Subcutaneous abdominal adipose tissue (tissue), 5 donors: ENCODE measurements around the gene PDXK.

Experiments used
- H3K27ac ChIP-seq: one replicate; pipeline ENCODE4 v1.7.0; 2013; ENCODE audit warnings: low read depth, mild to moderate bottlenecking, inconsistent platforms, low read length, moderate library complexity
- H3K27me3 ChIP-seq, 5 donors: one replicate each; pipeline ENCODE4 v1.7.0; 2013; ENCODE audit warnings: low read length in 5 of 5, inconsistent platforms in 1 of 5; ENCODE audit not compliant: control insufficient read depth in 5 of 5, insufficient read depth in 4 of 5
- H3K36me3 ChIP-seq, 5 donors: one replicate each; pipeline ENCODE4 v1.7.0; 2013; ENCODE audit warnings: low read length in 5 of 5; ENCODE audit not compliant: control insufficient read depth in 5 of 5, insufficient read depth in 5 of 5
- H3K4me1 ChIP-seq, 5 donors: one replicate each; pipeline ENCODE4 v1.7.0; 2013; ENCODE audit warnings: low read length in 5 of 5, mild to moderate bottlenecking in 3 of 5, moderate library complexity in 1 of 5; ENCODE audit not compliant: control insufficient read depth in 5 of 5, insufficient read depth in 5 of 5
- H3K4me3 ChIP-seq, 5 donors: one replicate each; pipeline ENCODE4 v1.7.0; 2013; ENCODE audit warnings: low read length in 5 of 5, low read depth in 1 of 5
- H3K9ac ChIP-seq, 5 donors: one replicate each; pipeline ENCODE4 v1.7.0; 2013; ENCODE audit warnings: low read length in 5 of 5, mild to moderate bottlenecking in 4 of 5, moderate library complexity in 3 of 5
- H3K9me3 ChIP-seq, 5 donors: one replicate each; pipeline ENCODE4 v1.7.0; 2013; ENCODE audit warnings: low read length in 5 of 5; ENCODE audit not compliant: control insufficient read depth in 5 of 5
- donor health status: healthy.
- donor health status: healthy.
- donor health status: healthy.
- donor health status: healthy.
- donor health status: healthy.

PDXK gene

DNA sequence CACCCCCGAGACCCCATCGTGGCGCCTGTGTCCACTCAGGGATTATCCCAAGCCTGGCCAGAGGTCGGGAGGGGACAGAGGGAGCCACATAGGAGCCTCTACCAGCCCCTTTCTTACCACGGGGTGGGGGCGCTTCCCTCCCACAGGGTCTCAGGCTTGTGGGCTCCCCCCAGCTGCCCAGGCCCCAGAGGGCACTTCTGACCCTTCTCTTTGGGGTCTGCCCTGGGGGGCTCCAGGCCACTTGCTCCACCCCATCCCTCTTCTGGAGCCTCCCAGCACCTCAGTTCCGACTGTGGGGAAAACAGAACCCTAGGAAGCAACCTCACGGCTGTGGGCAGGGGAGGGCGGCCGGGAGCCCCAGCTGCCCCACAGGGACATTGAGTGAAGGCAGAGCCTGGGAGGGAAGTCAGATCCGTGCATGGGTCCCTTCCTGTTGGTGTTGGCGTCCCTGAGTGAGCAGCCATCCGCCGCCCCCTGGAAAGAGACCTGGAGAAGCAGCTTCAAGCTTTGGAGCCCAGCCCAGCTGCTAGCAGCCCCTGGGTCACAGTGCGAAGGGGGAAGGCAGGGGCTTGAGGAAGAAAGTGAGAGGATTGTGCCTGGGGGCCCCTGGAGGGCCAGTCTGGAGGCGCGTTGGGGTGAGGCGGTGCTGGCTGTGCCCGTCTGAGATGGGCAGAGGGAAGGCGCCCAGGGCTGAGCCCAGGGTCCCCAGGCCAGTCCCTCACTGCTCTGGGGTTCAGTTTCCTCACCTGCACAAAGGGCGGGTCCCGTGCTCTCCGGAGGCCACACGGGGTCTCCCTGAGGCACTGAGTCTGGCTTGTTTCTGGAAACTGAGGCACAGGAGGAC is 92.6 kb downstream of the PDXK start:
- peak overlapping the region in 4 of 5 donors; percentile 31 to 48 (median 38) for H3K4me3 ChIP-seq

More for the DNA sequence above, 92.6 kb downstream of the PDXK start:
- Histone ChIP-seq H3K9ac (peak overlapping the region in 1 of 5 donors; percentile 23), H3K27me3 (peaks cover 0 to 3% (median 0%) of the 10 kb centered on the region in 5 donors), H3K4me1 (peaks cover 10 to 51% (median 34%) of the 10 kb centered on the region in 5 donors), H3K27ac (no peak overlapping the region), H3K36me3 (peaks cover 0 to 2% (median 0%) of the 10 kb centered on the region in 5 donors), H3K9me3 (no peaks in the 10 kb centered on the region)
